ENCODE measurements around the gene SEC16A.
A peak's percentile ranks its signal among the peaks of the same experiment; 100 is the strongest.

SEC16A gene

DNA sequence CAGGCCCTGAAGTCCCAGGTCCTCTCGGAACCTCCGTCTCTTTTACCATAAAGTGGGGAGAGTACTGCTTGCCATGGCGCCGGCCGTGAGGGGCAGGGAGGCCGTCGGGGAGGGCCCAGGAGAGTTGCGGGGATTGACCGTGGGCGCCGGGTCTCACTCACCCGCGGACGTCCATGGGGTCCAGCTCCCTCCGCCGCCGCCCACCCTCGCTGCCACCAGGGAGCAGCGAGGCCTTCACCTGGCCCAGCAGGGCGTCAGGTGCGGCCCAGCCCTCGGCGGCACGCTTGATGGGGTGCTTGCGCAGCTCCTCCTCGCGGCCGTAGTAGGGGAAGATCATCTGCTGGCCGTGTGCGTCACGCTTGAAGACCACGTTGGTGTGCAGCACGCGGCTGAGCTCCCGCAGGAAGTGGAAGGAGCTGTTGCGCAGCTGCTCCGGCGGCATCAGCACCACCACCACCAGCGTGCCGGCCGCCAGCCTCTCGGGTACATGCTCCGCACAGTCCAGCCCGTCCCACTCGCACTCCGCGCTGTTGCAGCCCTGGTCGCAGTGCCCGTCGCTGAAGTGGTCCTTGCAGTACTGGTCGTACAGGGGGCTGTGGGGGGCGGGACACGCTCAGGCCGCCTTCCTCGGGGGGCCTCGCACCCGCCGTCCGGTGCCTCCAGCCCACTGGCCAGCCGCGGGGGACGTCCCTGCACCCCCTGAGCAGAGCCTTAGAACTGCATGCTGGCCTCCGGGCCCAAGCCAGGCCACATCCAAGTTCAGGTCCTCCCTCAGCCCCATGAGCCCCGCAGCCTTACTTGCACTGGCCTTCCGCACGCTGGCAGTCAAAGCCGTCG lies 21.9 kb upstream of the SEC16A start:
- FAIRE-seq (no peak), DNase-seq (ENCODE audit: extremely low spot score, insufficient read length, low read depth) (no peak)

DNA sequence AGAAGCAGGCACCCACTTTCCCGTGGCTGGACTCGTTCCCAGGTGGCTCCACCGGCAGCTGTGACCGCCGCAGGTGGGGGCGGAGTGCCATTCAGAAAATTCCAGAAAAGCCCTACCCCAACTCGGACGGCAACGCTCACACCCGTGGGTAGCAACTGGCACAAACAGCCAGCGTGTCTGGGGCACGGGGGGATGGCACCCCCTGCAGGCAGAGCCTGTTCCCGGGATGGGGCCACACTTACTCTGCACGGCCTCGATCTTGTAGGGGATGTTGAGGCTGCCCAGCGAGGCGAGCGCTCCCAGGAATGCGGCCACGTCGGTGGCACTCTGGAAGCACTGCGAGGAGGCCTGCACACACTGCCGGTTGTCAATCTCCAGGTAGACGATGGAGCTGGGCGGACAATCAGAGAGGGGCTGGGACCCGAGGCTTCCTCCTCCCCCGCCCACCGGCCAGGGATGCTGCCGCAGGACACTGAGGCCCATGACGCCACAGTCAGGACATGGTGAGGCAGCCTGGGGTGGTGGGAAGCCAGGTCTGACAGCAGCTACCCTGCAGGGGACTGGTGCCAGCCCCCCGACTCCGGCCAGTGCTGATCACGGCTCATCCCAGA lies 20.2 kb upstream of the SEC16A start:
- FAIRE-seq (no peak), DNase-seq (ENCODE audit: extremely low spot score, insufficient read length, low read depth) (no peak)

DNA sequence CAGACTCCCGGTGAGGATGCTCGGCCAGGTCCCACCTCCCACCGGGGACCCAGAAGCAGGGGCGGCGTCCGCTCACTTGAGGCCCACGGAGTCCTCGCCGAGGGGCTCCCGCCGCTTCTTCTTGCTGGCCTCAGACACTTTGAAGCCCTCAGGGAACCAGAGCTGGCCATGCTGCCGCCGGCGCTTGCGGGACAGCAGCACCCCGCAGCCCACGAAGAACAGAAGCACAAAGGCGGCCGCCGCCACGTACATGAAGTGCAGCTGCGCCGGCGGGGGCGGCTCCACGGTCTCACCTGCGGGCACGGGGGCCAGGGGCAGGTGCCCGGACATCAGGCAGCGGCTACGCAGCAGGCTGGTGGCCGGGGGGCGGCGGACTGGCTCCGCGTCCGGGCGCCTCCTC lies 19.4 kb upstream of the SEC16A start:
- DNase-seq (ENCODE audit: extremely low spot score, insufficient read length, low read depth) (no peak), FAIRE-seq (no peak)

DNA sequence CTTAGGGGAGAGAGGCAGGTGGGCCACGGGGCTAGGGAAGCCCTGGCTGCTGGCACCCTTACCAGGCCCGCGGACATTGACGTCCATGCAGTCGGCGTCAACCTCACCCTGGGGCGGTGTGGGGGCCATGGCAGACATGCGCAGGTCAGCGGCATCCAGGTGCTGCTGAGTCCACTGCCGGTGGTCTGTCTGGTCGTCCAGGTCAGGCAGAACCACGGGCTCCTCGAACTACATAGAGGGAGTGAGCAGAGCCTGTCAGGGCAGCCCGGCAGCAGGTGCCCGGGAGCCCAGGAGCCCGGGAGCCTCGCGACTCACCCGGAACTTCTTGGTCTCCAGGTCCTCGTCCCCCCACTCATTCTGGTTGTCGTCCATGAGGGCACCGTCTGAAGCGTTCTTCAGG lies 18.8 kb upstream of the SEC16A start:
- DNase-seq (ENCODE audit: extremely low spot score, insufficient read length, low read depth) (no peak), FAIRE-seq (no peak)

DNA sequence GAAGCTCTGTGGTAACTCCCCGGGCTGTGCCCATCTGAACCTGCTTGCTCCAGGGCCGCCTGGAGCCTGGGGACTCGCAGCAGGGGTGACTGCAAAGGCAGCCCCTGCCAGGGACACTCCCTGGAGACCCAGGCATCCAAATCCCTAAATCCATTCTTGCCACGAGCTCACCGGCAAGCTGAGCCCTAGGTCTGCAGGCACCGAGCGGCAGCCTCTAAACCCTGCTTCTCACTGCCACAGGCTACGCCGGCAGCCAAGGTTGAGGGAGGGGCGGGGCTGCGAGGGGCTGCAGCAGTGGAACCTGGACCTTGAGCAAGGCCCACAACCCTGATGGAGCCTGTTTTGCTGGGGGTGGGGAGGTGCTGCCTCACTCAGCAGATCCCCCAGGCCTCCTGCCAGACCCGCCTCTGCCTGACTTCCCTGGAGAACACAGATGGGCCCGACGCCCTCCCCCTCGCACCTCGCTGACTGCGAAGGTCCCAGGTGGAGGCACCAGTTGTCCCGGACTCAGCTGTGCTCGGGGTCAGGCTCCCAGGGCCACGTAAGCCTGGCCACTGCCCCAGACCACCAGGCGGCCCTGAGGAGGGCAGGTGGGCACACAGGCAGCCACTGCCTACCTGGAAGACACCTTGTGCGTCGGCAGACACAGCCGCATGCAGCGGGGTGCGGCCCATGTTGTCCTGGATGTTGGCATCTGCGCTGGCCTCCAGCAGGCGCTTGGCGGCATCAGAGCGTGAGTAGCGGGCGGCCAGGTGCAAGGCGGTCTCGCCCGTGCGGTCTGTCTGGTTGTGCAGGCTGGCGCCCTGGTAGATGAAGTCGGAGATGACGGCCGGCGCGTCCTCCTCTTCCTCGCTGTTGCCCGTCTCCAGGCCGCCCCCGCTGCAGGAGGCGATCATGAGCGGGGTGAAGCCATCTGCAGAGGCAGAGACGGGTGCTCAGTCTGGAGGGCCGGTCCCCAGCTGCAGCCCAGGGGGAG lies 17.4 kb upstream of the SEC16A start:
- FAIRE-seq = no peak
- no peak for DNase-seq (ENCODE audit: extremely low spot score, insufficient read length, low read depth)

DNA sequence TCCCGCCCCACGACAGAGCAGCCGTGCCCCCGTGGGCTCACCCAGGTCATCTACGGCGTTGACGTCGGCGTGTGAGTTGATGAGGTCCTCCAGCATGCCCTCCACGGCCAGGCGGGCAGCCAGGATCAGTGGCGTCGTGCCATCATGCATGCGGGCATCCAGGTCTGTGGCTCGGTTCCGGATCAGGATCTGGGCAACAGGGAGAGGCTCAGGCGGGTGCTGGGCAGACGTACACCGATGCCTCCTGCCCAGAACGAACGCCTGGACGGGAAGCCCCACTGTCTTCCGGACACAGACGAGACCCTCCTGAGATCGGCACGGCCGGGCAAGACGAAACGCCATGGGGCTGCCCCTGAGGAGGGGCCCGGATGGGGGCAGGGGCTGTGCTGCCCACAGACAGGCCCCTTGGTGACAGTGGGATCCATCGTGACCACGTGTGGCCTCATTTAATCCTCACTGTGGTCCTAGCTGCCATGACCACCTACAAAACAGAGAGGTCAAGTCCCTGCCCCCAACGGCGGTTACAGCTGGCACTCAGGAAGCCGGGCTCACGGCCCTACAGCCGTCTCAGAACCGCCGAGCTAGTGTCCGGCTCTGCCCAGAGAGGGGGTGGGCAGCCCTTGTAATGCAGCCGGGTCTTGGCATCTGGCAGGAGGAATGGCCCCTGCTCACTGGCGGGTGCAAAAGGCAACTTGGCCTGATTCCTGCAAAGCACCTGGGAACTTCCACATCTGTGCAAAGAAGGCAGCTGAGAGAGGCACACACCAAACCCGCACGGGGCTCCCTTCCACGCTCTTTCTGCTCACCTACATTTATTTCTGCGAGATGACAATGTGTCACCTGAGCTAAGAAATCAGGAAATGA lies 16.5 kb upstream of the SEC16A start:
- FAIRE-seq = no peak
- DNase-seq (ENCODE audit: extremely low spot score, insufficient read length, low read depth) = no peak

DNA sequence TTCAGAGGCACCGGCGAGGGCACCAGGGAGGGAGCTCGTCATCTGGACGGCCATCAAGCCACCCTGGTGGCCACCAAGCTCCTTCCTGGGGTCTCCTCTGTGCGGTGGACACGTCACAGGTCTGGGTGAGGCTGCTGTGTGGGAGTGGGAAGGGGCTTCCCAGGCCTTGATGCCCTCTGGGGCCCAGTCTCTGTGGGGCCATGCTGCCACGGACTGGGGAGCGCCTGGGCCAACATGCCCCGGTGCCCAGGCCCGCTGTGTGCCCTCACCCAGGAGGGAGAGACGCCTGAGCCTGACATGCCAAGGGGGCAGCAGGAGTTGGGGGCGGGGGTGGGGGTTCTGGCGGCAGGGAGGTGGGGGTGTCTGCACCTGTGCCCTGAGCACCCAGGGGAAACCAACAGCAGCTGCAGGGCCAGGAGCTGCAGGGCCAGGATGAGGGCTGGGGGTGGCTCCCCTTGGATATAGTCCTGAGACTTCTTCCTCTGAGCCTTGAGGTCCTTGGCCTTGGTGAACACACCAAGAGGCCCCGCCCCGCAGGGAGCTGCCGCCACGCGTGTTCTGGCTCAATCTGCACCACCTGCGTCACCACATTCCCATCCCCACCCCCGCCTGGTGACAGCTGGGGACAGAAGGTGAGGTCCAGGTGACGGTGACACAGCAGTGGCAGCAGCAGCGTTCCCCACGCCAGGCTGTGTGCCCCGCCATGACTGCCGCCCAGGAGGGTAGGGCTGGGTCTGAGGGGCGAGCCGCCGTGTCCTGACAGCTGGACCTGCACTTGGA lies 15.3 kb upstream of the SEC16A start:
- FAIRE-seq (no peak), DNase-seq (ENCODE audit: extremely low spot score, insufficient read length, low read depth) (no peak)

DNA sequence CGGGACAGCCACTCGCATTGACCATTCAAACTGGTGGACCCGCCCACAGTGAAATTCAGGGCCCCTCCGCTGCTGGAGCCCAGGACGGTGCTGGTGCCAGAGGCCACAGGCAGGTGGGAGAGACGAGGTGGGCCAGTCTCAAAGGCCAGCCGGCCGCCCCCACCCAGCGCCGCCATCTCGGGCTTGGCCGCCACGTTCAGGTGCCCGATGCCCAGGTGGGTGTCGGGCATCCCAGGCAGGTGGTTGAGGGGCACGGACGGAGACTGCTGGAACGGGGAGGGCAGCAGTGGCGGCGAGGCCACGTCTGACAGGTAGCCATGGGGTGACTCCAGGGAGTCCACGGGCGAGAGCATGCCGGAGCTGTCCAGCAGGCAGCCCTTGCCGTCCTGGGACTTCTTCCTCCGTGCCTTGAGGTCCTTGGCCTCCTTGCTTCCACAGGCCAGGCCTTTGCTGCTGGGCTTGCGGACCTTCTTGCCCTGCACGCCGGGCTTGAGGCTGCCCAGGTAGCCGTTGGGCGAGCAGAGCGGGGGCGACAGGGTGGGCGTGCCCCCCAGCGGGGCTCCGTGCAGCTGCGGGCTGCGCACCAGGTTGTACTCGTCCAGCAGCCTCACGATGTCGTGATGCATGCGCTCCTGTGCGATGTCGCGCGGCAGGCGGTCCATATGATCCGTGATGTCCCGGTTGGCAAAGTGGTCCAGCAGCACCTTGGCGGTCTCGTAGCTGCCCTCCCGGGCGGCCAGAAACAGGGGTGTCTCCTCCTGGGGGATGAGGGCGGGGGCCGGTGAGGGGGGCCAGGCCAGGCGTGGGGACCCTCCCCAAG lies 14.2 kb upstream of the SEC16A start:
- no peak for FAIRE-seq
- no peak for DNase-seq (ENCODE audit: extremely low spot score, insufficient read length, low read depth)

DNA sequence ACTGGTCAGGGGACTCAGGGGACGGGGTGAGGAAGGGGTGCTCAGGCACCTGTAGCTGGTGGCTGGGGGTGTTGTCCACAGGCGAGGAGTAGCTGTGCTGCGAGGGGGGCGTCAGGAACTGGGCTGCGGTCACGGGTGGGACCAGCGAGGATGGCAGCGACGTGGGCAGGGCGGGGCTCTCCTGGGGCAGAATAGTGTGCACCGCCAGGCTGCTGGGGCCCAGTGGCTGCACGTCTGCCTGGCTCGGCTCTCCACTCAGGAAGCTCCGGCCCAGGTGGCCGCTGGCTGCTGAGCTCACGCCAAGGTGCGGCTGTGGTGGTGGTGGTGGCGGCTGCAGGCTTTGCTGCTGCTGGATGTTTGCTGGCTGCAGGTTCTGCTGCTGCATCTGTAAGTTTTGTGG lies 13.3 kb upstream of the SEC16A start:
- FAIRE-seq = no peak
- DNase-seq (ENCODE audit: extremely low spot score, insufficient read length, low read depth) = no peak

DNA sequence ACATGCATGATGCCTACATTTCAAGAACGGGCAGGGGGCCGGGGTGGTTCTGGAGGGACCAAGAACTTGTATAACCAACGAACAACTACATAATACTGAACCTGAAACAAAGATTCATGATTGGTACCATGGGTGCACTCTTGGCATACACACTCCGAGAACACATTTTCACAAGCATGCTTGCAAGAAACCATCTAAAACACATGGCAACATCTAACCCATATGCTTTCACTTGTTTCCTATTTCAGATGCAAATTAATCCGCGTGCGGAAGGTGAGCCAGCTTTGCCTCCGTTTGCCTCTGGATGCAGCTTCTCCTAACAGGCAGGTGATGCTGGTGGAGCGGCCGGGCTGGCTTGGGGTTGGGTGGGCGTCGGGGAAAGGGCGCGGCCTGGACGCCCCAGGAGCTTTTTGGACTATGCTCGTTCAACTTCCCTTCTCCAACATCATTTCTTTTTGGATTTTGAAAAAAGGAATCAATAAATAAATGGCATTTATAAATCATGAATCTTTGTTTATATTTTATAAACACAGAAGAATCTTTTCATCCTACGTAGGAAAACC lies 12.5 kb upstream of the SEC16A start:
- FAIRE-seq = no peak
- DNase-seq (ENCODE audit: extremely low spot score, insufficient read length, low read depth) = no peak

DNA sequence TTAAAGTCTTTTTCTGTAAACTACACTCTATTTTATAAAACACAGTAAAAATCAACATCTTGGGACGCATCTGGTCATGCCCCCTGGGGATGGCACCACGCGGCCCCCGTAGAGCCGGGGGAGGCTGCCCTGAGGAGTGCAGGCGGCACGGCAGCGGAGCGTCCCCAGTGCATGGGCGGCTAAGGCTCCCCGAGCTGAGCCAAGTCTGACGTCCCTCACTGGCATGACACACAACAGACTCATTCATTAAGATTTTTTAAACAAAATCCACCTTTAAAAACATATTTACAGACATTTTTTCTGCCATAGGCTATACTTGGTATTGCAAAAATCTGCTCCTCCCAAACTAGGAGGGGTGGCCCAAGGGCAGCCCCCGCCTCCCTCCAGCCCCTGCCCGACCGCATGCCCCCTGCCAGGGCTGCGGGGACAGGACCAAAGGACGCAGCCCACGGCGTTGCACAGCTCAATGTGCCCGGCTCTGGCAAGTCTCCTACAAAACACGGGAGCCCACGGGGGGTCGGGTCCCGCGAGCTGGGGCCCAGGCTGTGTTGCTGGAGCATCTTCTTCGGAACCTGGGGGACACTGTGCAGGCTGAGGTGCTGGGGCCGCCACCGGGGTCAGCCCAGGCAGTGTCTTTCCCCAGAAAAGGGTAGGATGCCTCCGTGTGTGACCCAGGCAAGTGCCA lies 11.8 kb upstream of the SEC16A start:
- DNase-seq (ENCODE audit: extremely low spot score, insufficient read length, low read depth) (no peak), FAIRE-seq (no peak)

DNA sequence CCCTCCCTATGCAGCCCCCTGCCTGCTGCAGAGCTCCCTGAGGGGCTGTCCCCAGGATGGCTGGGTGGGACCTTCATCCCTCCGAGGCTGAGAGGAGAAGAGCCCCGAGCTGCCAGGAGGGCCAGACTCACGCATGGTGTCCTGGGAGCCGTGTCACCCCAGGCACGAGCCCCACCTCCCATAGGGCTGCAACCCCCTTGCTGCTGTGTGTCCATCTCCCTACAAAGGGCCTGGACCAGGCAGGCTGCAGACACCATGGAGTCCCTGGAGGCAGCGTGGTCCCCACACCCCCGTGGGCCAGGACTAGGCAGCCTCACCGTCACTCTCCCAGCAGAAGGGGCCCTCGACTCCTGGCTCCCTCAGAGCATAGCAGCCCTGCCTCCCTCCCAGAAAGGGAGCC lies 11.2 kb upstream of the SEC16A start:
- no peak for DNase-seq (ENCODE audit: extremely low spot score, insufficient read length, low read depth)
- FAIRE-seq = no peak

DNA sequence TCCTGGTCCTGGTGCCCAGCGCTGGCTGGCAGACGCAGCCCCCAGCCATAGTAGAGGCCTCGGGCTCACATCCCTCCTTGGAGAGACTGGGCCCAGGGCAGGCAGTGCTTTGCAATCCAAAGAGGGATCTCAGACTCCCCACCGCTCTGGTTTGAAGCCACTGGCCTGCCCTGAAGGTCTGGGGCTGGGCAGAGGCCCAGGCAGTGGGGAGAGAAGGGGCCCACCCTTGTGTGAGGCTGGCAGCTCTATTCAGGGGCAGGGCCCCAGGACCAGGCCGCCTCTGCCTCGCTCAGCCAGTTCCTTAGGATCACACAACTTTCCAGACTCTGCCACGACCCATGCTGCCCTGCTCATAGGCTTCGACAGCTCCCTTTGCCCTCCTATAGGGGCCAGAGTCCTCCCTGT lies 10.7 kb upstream of the SEC16A start:
- DNase-seq (ENCODE audit: extremely low spot score, insufficient read length, low read depth) (no peak), FAIRE-seq (no peak)

DNA sequence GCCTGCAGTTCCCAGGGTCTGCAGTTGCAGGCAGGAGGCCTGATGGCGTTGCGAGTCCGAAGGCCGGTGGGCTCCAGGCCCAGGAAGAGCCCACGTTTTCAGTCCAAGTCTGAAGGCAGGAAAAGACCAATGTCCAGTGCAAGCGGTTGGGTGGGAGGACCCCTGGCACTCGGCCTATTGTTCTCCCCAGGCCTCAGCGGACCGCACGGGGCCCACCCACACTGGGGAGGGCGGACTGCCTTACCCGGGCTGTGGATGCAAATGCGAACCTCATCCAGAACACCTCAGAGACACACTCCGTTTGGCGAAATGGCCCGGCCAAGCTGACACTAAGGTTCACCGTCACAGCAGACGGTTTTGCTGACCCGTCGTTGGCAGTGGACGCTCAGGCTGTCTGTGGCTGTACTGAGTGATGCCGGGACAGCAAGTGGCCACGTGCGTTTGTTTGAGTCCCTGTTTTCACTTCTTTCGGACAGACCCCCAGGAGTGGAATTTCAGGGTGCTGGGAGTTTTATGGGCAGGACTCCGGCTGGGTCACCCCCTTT lies 10.2 kb upstream of the SEC16A start:
- FAIRE-seq (no peak), DNase-seq (ENCODE audit: extremely low spot score, insufficient read length, low read depth) (no peak)

DNA sequence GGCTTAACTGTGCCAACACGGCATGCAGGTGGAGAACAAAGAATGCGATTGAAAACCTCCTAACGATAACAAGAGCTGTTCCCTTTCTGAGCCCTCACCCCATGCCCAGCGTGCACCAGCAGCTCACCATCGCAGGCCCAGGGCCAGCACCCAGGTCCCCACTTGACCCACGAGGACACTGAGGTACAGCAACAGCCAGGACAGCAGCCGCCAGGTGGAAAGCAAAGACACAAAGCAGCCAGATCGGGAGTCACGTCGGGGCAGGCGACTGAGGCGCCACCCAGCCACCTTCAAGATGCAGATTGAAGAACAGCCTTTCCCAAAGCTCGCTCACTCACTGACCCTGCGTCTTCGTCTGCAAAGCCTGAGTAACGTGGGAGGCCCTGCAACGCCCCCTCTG lies 6.9 kb upstream of the SEC16A start:
- FAIRE-seq (no peak), DNase-seq (ENCODE audit: extremely low spot score, insufficient read length, low read depth) (no peak)

DNA sequence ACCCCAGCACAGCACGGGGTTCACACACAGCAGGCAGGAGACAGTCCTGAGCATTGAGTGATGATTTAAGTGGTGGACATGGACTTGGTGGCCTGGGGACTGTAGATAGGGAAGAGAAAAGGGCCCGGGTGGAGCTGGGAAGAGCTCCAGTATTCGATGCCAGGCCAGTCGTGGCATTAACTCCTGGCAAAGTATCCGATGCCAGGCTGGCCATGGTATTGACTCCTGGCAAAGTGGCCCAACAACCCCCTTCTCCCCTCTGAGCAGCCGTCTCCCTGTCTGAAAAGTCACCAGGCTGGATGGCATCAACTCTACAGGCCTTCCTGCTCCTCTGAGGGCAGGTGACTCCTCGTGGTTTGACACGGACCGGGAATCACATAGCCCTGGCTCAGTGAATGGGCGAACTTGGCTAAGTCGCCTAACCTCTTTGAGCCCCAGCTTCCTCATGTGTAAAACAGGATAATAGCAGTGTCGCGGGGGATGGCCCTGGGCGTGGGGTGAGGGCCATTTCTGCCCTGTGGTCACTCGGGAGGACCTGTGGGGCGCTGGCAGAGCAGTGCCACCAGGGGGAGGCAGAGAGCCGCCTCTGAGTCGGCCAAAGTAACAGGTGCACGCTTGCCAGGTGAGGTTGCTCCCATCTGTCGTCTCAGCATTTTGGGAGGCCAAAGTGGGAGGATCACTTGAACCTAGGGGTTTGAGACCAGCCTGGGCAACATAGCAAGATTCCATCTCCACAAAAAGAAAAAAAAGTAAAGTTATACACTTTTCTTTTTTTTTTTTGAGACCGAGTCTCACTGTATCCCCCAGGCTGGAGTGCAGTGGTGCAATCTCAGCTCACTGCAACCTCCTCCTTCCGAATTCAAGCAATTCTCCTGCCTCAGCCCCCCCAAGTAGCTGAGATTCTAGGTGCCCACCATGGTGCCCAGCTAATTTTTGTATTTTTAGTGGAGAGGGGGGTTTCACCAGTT lies 5.7 kb upstream of the SEC16A start:
- FAIRE-seq (peak; percentile 61), DNase-seq (ENCODE audit: extremely low spot score, insufficient read length, low read depth) (no peak)

All from GM18507 (cell line).